Measurements from ENCODE around the gene RAF1.
"Not testable (repeated sequence)": the region's sequence is repeated elsewhere in the genome, so short reads cannot be mapped to it uniquely, and the experiment has no call there.

Gene RAF1

DNA sequence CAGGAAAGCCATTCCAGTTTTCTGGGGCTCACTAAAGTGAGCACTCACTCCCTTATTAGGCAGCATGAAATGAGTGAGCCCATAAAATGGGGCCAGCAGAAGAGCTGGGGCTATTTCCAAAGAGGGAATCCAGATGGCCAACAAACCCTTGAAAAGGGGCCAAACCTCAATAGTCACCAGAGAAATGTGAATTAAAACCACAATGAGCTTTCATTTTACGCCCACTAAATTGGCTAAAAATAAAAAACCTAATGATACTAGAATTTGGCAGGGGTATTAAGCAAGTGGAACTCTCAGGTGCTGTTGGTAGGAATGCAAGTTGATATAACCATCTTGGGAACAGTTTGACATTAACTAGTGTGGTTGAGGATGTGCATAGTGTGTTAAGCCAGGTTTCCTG lies 42.1 kb upstream of the RAF1 start:
- in situ Hi-C loops (cut with MboI; ENCODE audit: low pct_unique_long_range_greater_than_20kb, low sequenced_read_pairs, unreplicated experiment): no loop called here
- TF ChIP-seq, protein P1, sequence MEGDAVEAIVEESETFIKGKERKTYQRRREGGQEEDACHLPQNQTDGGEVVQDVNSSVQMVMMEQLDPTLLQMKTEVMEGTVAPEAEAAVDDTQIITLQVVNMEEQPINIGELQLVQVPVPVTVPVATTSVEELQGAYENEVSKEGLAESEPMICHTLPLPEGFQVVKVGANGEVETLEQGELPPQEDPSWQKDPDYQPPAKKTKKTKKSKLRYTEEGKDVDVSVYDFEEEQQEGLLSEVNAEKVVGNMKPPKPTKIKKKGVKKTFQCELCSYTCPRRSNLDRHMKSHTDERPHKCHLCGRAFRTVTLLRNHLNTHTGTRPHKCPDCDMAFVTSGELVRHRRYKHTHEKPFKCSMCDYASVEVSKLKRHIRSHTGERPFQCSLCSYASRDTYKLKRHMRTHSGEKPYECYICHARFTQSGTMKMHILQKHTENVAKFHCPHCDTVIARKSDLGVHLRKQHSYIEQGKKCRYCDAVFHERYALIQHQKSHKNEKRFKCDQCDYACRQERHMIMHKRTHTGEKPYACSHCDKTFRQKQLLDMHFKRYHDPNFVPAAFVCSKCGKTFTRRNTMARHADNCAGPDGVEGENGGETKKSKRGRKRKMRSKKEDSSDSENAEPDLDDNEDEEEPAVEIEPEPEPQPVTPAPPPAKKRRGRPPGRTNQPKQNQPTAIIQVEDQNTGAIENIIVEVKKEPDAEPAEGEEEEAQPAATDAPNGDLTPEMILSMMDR (IDR thresholded peaks at IDR 0.05; ENCODE audit: extremely low read depth, insufficient read depth, missing control alignments): no peak
- no peak for DNase-seq (ENCODE audit: low spot score)

DNA sequence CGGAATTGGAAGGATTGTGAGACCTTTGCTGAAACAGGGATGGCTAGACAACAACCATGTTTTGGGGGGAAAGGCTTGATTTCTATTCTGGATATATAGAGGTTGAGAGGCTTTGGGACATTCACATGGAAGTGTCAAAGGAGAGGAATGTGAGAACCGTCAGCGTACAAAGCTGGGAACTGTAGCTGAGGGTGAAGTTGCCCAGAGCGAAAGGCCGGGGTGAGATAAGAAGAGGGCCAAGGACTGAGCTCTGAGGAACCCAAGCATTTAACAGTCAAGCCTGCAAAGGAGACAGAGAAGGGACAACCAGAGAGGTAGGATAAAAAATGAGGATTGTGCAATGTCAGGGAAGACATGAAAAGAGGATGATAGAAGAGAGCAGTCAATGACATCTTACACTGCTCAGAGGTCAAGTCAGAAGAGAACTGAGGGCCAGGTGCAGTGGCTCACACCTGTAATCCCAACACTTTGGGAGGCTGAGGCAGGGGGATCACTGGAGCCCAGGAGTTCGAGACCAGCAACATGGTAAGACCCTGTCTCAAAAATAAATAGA lies 41.5 kb upstream of the RAF1 start:
- in situ Hi-C loops (cut with MboI; ENCODE audit: low pct_unique_long_range_greater_than_20kb, low sequenced_read_pairs, unreplicated experiment): no loop called here
- TF ChIP-seq, protein P1 (IDR thresholded peaks at IDR 0.05; ENCODE audit: extremely low read depth, insufficient read depth, missing control alignments): no peak
- DNase-seq (ENCODE audit: low spot score): no peak

DNA sequence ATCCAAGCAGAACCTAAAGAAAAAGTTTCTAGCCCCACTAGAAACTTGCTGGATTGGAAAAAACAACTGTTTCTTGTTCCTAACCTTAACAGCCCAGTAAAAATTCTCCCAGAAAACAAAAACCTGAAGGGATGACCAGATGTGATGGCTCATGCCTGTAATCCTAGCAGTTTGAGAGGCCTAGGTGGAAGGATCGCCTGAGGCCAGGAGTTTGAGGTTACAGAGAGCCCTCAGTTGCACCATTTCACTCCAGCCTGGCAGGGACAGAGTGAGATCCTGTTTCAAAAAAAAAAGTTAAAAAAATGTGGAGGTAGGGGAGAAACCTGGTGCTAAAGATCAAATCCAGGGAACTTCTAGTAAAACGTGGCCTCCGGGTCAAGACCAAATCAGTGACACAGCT lies 38.6 kb upstream of the RAF1 start:
- in situ Hi-C loops (cut with MboI; ENCODE audit: low pct_unique_long_range_greater_than_20kb, low sequenced_read_pairs, unreplicated experiment): no loop called here
- TF ChIP-seq, protein P1 (IDR thresholded peaks at IDR 0.05; ENCODE audit: extremely low read depth, insufficient read depth, missing control alignments): no peak
- no peak for DNase-seq (ENCODE audit: low spot score)

DNA sequence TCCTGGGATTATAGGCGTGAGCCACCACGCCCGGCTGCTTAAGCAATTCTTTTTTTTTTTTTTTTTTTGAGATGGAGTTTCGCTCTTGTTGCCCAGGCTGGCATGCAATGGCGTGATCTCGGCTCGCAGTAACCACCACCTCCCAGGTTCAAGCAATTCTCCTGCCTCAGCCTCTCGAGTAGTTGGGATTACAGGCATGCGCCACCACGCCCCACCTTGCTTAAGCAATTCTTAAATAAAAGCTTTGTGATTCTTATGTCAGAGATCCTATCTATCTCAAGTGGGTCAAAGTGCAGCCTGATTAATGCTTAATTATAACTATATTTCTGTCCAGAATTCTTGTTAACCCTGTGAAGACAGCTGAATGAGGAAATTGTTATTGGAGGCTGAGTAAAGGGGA lies 37.7 kb upstream of the RAF1 start:
- in situ Hi-C loops (cut with MboI; ENCODE audit: low pct_unique_long_range_greater_than_20kb, low sequenced_read_pairs, unreplicated experiment): not testable (repeated sequence)

DNA sequence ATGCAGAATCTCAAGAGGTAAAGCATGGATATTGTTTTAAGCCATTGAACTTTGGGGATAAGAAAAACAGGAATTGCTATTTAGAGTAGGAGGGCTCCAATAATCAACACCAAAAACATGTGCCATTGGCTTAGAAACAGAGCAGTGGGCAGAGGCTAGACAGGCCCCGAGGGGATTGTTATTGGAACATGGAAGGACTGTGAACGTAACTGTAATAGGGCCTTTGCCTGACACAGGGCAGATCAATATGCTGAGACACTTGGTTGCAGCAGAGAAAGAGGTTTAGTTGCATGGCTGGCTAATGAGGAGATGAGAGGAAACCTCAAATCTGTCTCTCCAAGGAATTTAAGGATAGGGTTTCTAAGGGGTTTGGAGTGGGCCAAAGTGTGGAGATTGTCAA lies 36.9 kb upstream of the RAF1 start:
- in situ Hi-C loops (cut with MboI; ENCODE audit: low pct_unique_long_range_greater_than_20kb, low sequenced_read_pairs, unreplicated experiment): no loop called here

More for the DNA sequence above, 37.7 kb upstream of the RAF1 start:
- not testable (repeated sequence) for DNase-seq (ENCODE audit: low spot score)

DNA sequence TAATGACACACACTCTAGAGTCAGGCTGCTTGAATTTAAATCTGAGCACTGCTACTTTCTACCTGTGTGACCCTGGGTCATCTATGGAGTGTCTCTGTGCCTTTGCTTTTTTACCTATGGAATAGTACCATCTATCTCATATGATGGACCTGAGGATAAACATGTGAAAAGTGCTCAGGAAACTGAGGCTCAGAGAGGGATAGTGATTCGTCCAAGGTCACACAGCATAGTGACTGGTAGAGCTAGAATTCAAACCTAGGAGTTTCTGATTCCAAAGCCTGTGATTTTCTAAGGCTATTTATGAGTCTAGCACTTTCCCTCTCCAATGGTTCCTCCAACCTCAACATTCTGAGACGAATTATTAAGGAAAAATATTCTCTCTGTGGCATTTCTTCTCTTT lies 32.0 kb upstream of the RAF1 start:
- no peak for DNase-seq (ENCODE audit: low spot score)
- in situ Hi-C loops (cut with MboI; ENCODE audit: low pct_unique_long_range_greater_than_20kb, low sequenced_read_pairs, unreplicated experiment): no loop called here
- TF ChIP-seq, protein P1 (IDR thresholded peaks at IDR 0.05; ENCODE audit: extremely low read depth, insufficient read depth, missing control alignments): no peak

More for the DNA sequence above, 36.9 kb upstream of the RAF1 start:
- DNase-seq (ENCODE audit: low spot score): no peak
- TF ChIP-seq, protein P1 (IDR thresholded peaks at IDR 0.05; ENCODE audit: extremely low read depth, insufficient read depth, missing control alignments): no peak

DNA sequence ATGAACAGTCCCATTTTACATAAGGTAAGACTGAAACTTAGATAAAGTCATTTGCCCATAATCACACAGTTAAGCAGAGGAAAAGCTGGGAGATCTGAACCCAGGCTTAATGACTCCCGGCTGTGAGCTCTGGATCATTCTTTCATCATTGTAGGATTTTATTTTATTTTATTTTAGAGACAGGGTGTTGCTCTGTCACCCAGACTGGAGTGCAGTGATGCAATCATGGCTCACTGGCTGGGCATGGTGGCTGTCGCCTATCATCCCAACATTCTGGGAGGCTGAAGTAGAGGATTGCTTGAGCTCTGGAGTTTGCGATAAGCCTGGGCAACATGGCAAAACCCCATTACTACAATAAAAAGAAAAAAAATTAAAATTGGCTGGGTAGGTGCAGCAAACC lies 31.2 kb upstream of the RAF1 start:
- no peak for DNase-seq (ENCODE audit: low spot score)
- in situ Hi-C loops (cut with MboI; ENCODE audit: low pct_unique_long_range_greater_than_20kb, low sequenced_read_pairs, unreplicated experiment): no loop called here

More for the DNA sequence above, 31.2 kb upstream of the RAF1 start:
- TF ChIP-seq, protein P1 (IDR thresholded peaks at IDR 0.05; ENCODE audit: extremely low read depth, insufficient read depth, missing control alignments): no peak

Measured in GM13977 (cell line).